H9 (cell line): ENCODE measurements around the gene GIPC3. TPM values are rescaled to one million over a fixed set of nuclear protein-coding genes. Genes with fewer than 3 reads are reported as not detected.

Source experiments
- DNase-seq: peaks from one replicate; pipeline ENCODE4 v3.0.0-alpha.2; 2017
- H2AFZ ChIP-seq: one replicate; pipeline ENCODE4 v1.6.1; 2013; ENCODE audit warnings: mild to moderate bottlenecking, low read length, control low read depth, moderate library complexity
- H2AK5ac ChIP-seq: 2 replicates; pipeline ENCODE4 v1.6.1; 2013; ENCODE audit warnings: low read length, control low read depth, mixed read lengths; ENCODE audit not compliant: insufficient read length
- H2BK120ac ChIP-seq: one replicate; pipeline ENCODE4 v1.6.1; 2013; ENCODE audit warnings: low read depth, mild to moderate bottlenecking, low read length, control low read depth, inconsistent platforms; ENCODE audit not compliant: poor library complexity, severe bottlenecking
- H2BK12ac ChIP-seq: 2 replicates; pipeline ENCODE4 v1.6.1; 2013; ENCODE audit warnings: low read length, control low read depth, mixed read lengths, low read depth; ENCODE audit not compliant: insufficient read length
- H2BK15ac ChIP-seq: 2 replicates; pipeline ENCODE4 v1.6.1; 2013; ENCODE audit warnings: low read depth, low read length, control low read depth
- H2BK20ac ChIP-seq: one replicate; pipeline ENCODE4 v1.6.1; 2013; ENCODE audit warnings: low read depth, mild to moderate bottlenecking, low read length, control low read depth, inconsistent platforms; ENCODE audit not compliant: poor library complexity, severe bottlenecking
- H2BK5ac ChIP-seq: 2 replicates; pipeline ENCODE4 v1.6.1; 2013; ENCODE audit warnings: low read length, control low read depth, mixed read lengths; ENCODE audit not compliant: insufficient read length
- H3K14ac ChIP-seq: 2 replicates; pipeline ENCODE4 v1.6.1; 2013; ENCODE audit warnings: low read length, control low read depth; ENCODE audit not compliant: insufficient read depth
- H3K18ac ChIP-seq: 2 replicates; pipeline ENCODE4 v1.6.1; 2013; ENCODE audit warnings: low read depth, mild to moderate bottlenecking, mixed read lengths, low read length, control low read depth; ENCODE audit not compliant: insufficient read length
- H3K23ac ChIP-seq: 2 replicates; pipeline ENCODE4 v1.6.1; 2013; ENCODE audit warnings: low read length, control low read depth, mixed read lengths, low read depth; ENCODE audit not compliant: insufficient read length
- H3K23me2 ChIP-seq: 2 replicates; pipeline ENCODE4 v1.6.1; 2013; ENCODE audit warnings: low read depth, mild to moderate bottlenecking, mixed read lengths, low read length, control low read depth; ENCODE audit not compliant: insufficient read length, poor library complexity, severe bottlenecking
- H3K27ac ChIP-seq: 2 replicates; pipeline ENCODE4 v1.5.1; 2013; ENCODE audit warnings: low read length, control low read depth, mixed read lengths, low read depth; ENCODE audit not compliant: insufficient read length
- H3K27me3 ChIP-seq: 2 replicates; pipeline ENCODE4 v1.6.1; 2013; ENCODE audit warnings: low read length, control low read depth, inconsistent platforms; ENCODE audit not compliant: insufficient read depth
- H3K4ac ChIP-seq: 2 replicates; pipeline ENCODE4 v1.6.1; 2013; ENCODE audit warnings: low read depth, mild to moderate bottlenecking, control low read depth, inconsistent platforms, low read length, moderate library complexity
- H3K4me1 ChIP-seq: 2 replicates; pipeline ENCODE4 v1.6.1; 2013; ENCODE audit warnings: low read length, control low read depth, inconsistent platforms; ENCODE audit not compliant: insufficient read depth
- H3K4me2 ChIP-seq: 2 replicates; pipeline ENCODE4 v1.6.1; 2013; ENCODE audit warnings: low read length, control low read depth, mixed read lengths; ENCODE audit not compliant: insufficient read length, insufficient read depth
- H3K56ac ChIP-seq: 2 replicates; pipeline ENCODE4 v1.6.1; 2013; ENCODE audit warnings: low read depth, mild to moderate bottlenecking, mixed read lengths, low read length, control low read depth; ENCODE audit not compliant: insufficient read length
- H3K79me1 ChIP-seq: 2 replicates; pipeline ENCODE4 v1.6.1; 2013; ENCODE audit warnings: low read depth, mild to moderate bottlenecking, moderate library complexity, low read length, control low read depth, inconsistent platforms; ENCODE audit not compliant: insufficient read depth, poor library complexity, severe bottlenecking
- H3K79me2 ChIP-seq: 2 replicates; pipeline ENCODE4 v1.6.1; 2013; ENCODE audit warnings: low read length, control low read depth, inconsistent platforms; ENCODE audit not compliant: insufficient read depth
- H3K9ac ChIP-seq: 2 replicates; pipeline ENCODE4 v1.6.1; 2013; ENCODE audit warnings: low read length, control low read depth, mixed read lengths; ENCODE audit not compliant: insufficient read length; ENCODE audit errors: extremely low read depth
- H3K9me3 ChIP-seq: one replicate; pipeline ENCODE4 v1.6.1; 2013; ENCODE audit warnings: low read depth, low read length, inconsistent platforms; ENCODE audit not compliant: control insufficient read depth
- H3T11ph ChIP-seq: one replicate; pipeline ENCODE4 v1.6.1; 2013; ENCODE audit warnings: mild to moderate bottlenecking, low read length, control low read depth, inconsistent platforms
- H4K20me1 ChIP-seq: one replicate; pipeline ENCODE4 v1.6.1; 2013; ENCODE audit not compliant: control insufficient read depth, insufficient read length, insufficient read depth
- H4K5ac ChIP-seq: 2 replicates; pipeline ENCODE4 v1.6.1; 2013; ENCODE audit warnings: low read depth, mild to moderate bottlenecking, mixed read lengths, low read length, control low read depth; ENCODE audit not compliant: insufficient read length
- H4K8ac ChIP-seq: replicated peaks from 2 replicates; pipeline ENCODE4 v1.6.1; 2013; ENCODE audit warnings: low read length, control low read depth, mixed read lengths, low read depth; ENCODE audit not compliant: insufficient read length
- H4K91ac ChIP-seq: 2 replicates; pipeline ENCODE4 v1.6.1; 2013; ENCODE audit warnings: low read depth, mild to moderate bottlenecking, moderate library complexity, mixed read lengths, low read length, control low read depth; ENCODE audit not compliant: insufficient read length
- H3K27ac Mint-ChIP-seq, 3 experiments: 2 replicates in 2 of 3; 3 replicates in 1 of 3; pipeline ENCODE4 v1.8.0; 2020 to 2021; ENCODE audit warnings: mixed read lengths in 3 of 3, mild to moderate bottlenecking in 1 of 3, moderate library complexity in 1 of 3
- H3K27me3 Mint-ChIP-seq: 2 replicates; pipeline ENCODE4 v1.8.0; 2021; ENCODE audit warnings: low read depth, mild to moderate bottlenecking, moderate library complexity, mixed read lengths
- H3K36me3 Mint-ChIP-seq, 3 experiments: 2 replicates in 2 of 3; 3 replicates in 1 of 3; pipeline ENCODE4 v1.8.0; 2020 to 2021; ENCODE audit warnings: low read depth in 3 of 3, mixed read lengths in 3 of 3; ENCODE audit not compliant: insufficient read depth in 1 of 3
- H3K4me1 Mint-ChIP-seq, 2 experiments: 2 replicates each; pipeline ENCODE4 v1.8.0; 2020; ENCODE audit warnings: mixed read lengths in 2 of 2
- H3K4me3 Mint-ChIP-seq, 2 experiments: 2 replicates in 1 of 2; 3 replicates in 1 of 2; pipeline ENCODE4 v1.8.0; 2020 to 2021; ENCODE audit warnings: mild to moderate bottlenecking in 2 of 2, mixed read lengths in 2 of 2, moderate library complexity in 1 of 2
- H3K9me3 Mint-ChIP-seq, 2 experiments: 2 replicates in 1 of 2; 3 replicates in 1 of 2; pipeline ENCODE4 v1.8.0; 2020; ENCODE audit warnings: mild to moderate bottlenecking in 2 of 2, mixed read lengths in 2 of 2, moderate library complexity in 1 of 2
- CTCF ChIP-seq: fragments of 200-600 bp; sonication (generic); conservative IDR thresholded peaks from 3 replicates; pipeline ENCODE4 v1.8.0; 2021; ENCODE audit warnings: antibody characterized with exemption, mild to moderate bottlenecking
- WGBS: extraction: QIAGEN DNeasy Blood & Tissue Kit; methylation state at CpG from one replicate; pipeline ENCODE4 v1.1.7; 2013; ENCODE audit warnings: missing lambda C conversion rate, low lambda C conversion rate, mixed read lengths; ENCODE audit not compliant: insufficient read length; ENCODE audit errors: extremely low coverage; 5-methylcytosine and 5-hydroxymethylcytosine counted together
- total RNA-seq: library from RNA; stranded (reverse); gene quantifications from 2 replicates; pipeline ENCODE4 v1.2.1, GENCODE V29; 2021

The GIPC3 gene
- total RNA-seq, 1 experiment from 2014 or later, result 1.6 TPM

- peak overlapping the region; percentile 43 for H3K4me2 ChIP-seq
- H2BK20ac ChIP-seq, result no peak overlapping the region
- Mint-ChIP-seq H3K36me3 (0 out of 7 replicates have a peak, but pooled peaks cover 0 to 5% (median 0%) of the 10 kb centered on the region in 3 experiments), H3K27ac (no peak overlapping the region), H3K4me1 (peaks cover 12 to 15% of the 10 kb centered on the region in 2 experiments), H3K4me3 (peak overlapping the region; percentile 86 to 97), H3K9me3 (no peaks in the 10 kb centered on the region), H3K27me3 (peaks cover 34% of the 10 kb centered on the region)
- H3K9me3 ChIP-seq, result no peaks in the 10 kb centered on the region
- H2BK15ac ChIP-seq, result no peak overlapping the region
- H3K27ac ChIP-seq, result no peak overlapping the region
- no peaks in the 10 kb centered on the region for H3K79me1 ChIP-seq
- H2AK5ac ChIP-seq, result no peak overlapping the region
- no peak for DNase-seq
- no peak overlapping the region for H3K9ac ChIP-seq
- H3K56ac ChIP-seq, result no peak overlapping the region
- H4K8ac ChIP-seq, result no peak overlapping the region
- WGBS, result no CpG with 5 or more reads among the region's 9 CpGs
- no peak overlapping the region for H2BK5ac ChIP-seq
- no peaks in the 10 kb centered on the region for H3K4me1 ChIP-seq
- no peak overlapping the region for H2AFZ ChIP-seq
- no peak overlapping the region for H3K23ac ChIP-seq
- no peak overlapping the region for H2BK12ac ChIP-seq
- H3K79me2 ChIP-seq, result no peaks in the 10 kb centered on the region
- no peak overlapping the region for H3T11ph ChIP-seq
- no peak for TF ChIP-seq CTCF
- no peak overlapping the region for H3K4ac ChIP-seq
- H3K23me2 ChIP-seq, result peaks cover 8% of the 10 kb centered on the region
- no peak overlapping the region for H3K18ac ChIP-seq
- H4K20me1 ChIP-seq, result peaks cover 3% of the 10 kb centered on the region
- H3K14ac ChIP-seq, result no peak overlapping the region
- H4K5ac ChIP-seq, result no peak overlapping the region
- no peak overlapping the region for H2BK120ac ChIP-seq
- H4K91ac ChIP-seq, result no peak overlapping the region
- H3K27me3 ChIP-seq, result no peaks in the 10 kb centered on the region; the same call in 1 of the 2 replicates
These were observed 28.8 kb upstream of the GIPC3 start for GRCh38 chr19:3556423-3556977.
